Thyroid gland (tissue), 4 donors: ENCODE data around the gene NCOA5.

Experiments
- CTCF ChIP-seq, 6 experiments: fragments of 200-600 bp in 3 of 6; fragments of 450-650 bp in 3 of 6; sonication (generic) in 3 of 6; IDR thresholded peaks; one replicate each; pipeline ENCODE4 v1.5.1; 2016 to 2019; ENCODE audit warnings: antibody characterized with exemption in 6 of 6, mild to moderate bottlenecking in 2 of 6, inconsistent platforms in 1 of 6, moderate library complexity in 1 of 6
- POLR2A ChIP-seq, 2 donors: fragments of 450-650 bp; IDR thresholded peaks; one replicate each; pipeline ENCODE4 v1.6.1; 2017; ENCODE audit warnings: antibody characterized with exemption in 2 of 2, mild to moderate bottlenecking in 2 of 2, moderate library complexity in 1 of 2

GRCh38 chr20:46088409-46089166 is 1.2 kb downstream of the NCOA5 start:
- TF ChIP-seq CTCF (IDR thresholded peaks at IDR 0.05) (no peak), POLR2A (IDR thresholded peaks at IDR 0.05) (no peak)
